Measurements from ENCODE around the gene RXFP2.

GRCh38 chr13:31814536-31814935 lies 75.2 kb downstream of the RXFP2 start:
- TF ChIP-seq CTCF (IDR thresholded peaks at IDR 0.05), result no peak
- TF ChIP-seq POLR2A (IDR thresholded peaks at IDR 0.05), result no peak
